ENCODE results near the gene OR2J3.

OR2J3 gene

DNA sequence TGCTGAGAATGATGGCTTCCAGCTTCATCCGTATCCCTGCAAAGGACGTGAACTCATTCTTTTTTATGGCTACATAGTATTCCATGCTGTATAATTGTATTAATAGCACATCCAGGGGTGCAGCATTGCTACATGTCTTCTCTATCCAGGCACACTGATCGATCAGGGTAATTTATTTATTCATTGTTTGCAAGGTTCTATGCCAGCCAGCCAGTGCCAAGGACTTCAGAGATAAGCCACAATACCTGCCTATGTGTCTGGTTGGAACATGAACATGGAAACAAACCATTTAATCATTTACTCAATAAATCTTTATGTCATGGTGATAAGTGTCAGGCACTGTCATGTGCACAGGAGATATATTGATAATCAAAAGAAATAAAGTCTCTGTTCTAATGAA lies 14.9 kb upstream of the OR2J3 start:
- DNase-seq, result no peak
- H2AFZ ChIP-seq (ENCODE audit: low read length), result no peak overlapping the region
- H3K9ac ChIP-seq (ENCODE audit: low read length), result no peak overlapping the region
- no peak overlapping the region for H3K4me2 ChIP-seq (ENCODE audit: low read depth, low read length)
- no peaks in the 10 kb centered on the region for H3K79me2 ChIP-seq (ENCODE audit: low read length)
- no peaks in the 10 kb centered on the region for H3K36me3 ChIP-seq (replicated peaks; ENCODE audit: insufficient read depth, low read length)
- no peak overlapping the region for H3K4me3 ChIP-seq (ENCODE audit: low read length)
- no peaks in the 10 kb centered on the region for H3K9me3 ChIP-seq (replicated peaks; ENCODE audit: insufficient read depth, low read length)
- no peak overlapping the region for H3K27ac ChIP-seq (ENCODE audit: low read length)
- no peaks in the 10 kb centered on the region for H4K20me1 ChIP-seq (ENCODE audit: insufficient read depth, low read length)
- H3K4me1 ChIP-seq (ENCODE audit: low read length), result no peaks in the 10 kb centered on the region
- no peaks in the 10 kb centered on the region for H3K9me2 ChIP-seq (replicated peaks; ENCODE audit: insufficient read depth, low read length)
- H3F3A ChIP-seq (ENCODE audit: insufficient read depth, low read length), result no peaks in the 10 kb centered on the region
- no peaks in the 10 kb centered on the region for H3K27me3 ChIP-seq (replicated peaks; ENCODE audit: insufficient read depth, low read length)
- TF ChIP-seq EZH2phosphoT487 (IDR thresholded peaks at IDR 0.05; ENCODE audit: low read length) (no peak), EZH2 (optimal IDR thresholded peaks at IDR 0.05; ENCODE audit: low read depth, low read length) (no peak)
- TF ChIP-seq, protein P1, sequence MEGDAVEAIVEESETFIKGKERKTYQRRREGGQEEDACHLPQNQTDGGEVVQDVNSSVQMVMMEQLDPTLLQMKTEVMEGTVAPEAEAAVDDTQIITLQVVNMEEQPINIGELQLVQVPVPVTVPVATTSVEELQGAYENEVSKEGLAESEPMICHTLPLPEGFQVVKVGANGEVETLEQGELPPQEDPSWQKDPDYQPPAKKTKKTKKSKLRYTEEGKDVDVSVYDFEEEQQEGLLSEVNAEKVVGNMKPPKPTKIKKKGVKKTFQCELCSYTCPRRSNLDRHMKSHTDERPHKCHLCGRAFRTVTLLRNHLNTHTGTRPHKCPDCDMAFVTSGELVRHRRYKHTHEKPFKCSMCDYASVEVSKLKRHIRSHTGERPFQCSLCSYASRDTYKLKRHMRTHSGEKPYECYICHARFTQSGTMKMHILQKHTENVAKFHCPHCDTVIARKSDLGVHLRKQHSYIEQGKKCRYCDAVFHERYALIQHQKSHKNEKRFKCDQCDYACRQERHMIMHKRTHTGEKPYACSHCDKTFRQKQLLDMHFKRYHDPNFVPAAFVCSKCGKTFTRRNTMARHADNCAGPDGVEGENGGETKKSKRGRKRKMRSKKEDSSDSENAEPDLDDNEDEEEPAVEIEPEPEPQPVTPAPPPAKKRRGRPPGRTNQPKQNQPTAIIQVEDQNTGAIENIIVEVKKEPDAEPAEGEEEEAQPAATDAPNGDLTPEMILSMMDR (IDR thresholded peaks at IDR 0.05; ENCODE audit: low read length), result no peak

DNA sequence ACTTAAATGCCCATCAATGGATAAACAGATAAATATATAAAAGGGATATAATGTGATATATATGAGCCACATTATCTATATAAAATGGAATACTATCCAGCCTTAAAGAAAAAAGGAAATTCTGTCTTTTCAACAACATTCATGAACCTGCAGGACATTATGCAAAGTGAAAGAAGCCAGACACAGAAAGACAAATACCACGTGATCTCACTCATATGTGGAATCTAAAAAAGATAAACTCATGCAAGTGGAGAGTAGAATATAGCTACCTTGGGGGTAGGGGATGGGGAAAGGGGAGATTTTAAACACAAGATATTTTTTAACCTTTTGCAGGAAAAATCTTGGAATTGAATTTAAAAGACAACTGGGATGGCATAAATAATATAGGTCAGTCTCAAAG lies 10.1 kb upstream of the OR2J3 start:
- H3K27ac ChIP-seq (ENCODE audit: low read length), result no peak overlapping the region
- no peaks in the 10 kb centered on the region for H3K27me3 ChIP-seq (replicated peaks; ENCODE audit: insufficient read depth, low read length)
- H3K9ac ChIP-seq (ENCODE audit: low read length), result no peak overlapping the region
- no peaks in the 10 kb centered on the region for H3K79me2 ChIP-seq (ENCODE audit: low read length)
- no peak overlapping the region for H2AFZ ChIP-seq (ENCODE audit: low read length)
- no peaks in the 10 kb centered on the region for H4K20me1 ChIP-seq (ENCODE audit: insufficient read depth, low read length)
- no peaks in the 10 kb centered on the region for H3K4me1 ChIP-seq (ENCODE audit: low read length)
- H3K4me2 ChIP-seq (ENCODE audit: low read depth, low read length), result no peak overlapping the region
- no peaks in the 10 kb centered on the region for H3K36me3 ChIP-seq (replicated peaks; ENCODE audit: insufficient read depth, low read length)
- TF ChIP-seq EZH2 (optimal IDR thresholded peaks at IDR 0.05; ENCODE audit: low read depth, low read length), result no peak
- TF ChIP-seq EZH2phosphoT487 (IDR thresholded peaks at IDR 0.05; ENCODE audit: low read length), result no peak
- TF ChIP-seq, protein P1 (IDR thresholded peaks at IDR 0.05; ENCODE audit: low read length), result no peak
- H3K9me2 ChIP-seq (replicated peaks; ENCODE audit: insufficient read depth, low read length), result no peaks in the 10 kb centered on the region
- no peaks in the 10 kb centered on the region for H3K9me3 ChIP-seq (replicated peaks; ENCODE audit: insufficient read depth, low read length)
- H3K4me3 ChIP-seq (ENCODE audit: low read length), result no peak overlapping the region
- no peak for DNase-seq
- H3F3A ChIP-seq (ENCODE audit: insufficient read depth, low read length), result no peaks in the 10 kb centered on the region

DNA sequence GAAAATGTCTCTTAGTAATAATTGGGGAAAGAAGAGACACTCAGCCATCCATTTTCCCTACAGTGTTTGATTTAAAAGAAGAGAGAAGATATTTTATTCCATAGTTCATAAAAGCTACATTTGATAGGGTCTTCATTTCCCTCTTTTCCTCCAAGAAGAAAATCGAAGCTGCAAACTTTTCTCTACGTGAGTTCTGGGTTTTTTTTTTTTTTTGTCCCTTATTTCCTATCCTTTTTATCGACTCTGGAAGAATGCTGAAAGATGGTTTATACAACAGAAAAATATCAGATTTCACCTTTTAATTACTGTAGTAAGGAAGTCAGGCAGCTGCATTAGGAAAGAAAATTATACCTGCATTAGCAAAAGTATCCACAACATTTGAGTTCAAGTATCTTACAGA lies 8.7 kb upstream of the OR2J3 start, which contains the start of gene OR2J1:
TSS of gene OR2J1 (plus strand) at position 301 of the 400 bp plus-strand sequence. CDS start 1,453 bp downstream, outside the sequence.
- no peak within 1 kb of the TSS for H3K4me3 ChIP-seq (ENCODE audit: low read length)
- H3K9ac ChIP-seq (ENCODE audit: low read length), result no peak within 1 kb of the TSS
- no peaks in the 10 kb centered on the region for H3K36me3 ChIP-seq (replicated peaks; ENCODE audit: insufficient read depth, low read length)
- H3K27me3 ChIP-seq (replicated peaks; ENCODE audit: insufficient read depth, low read length), result no peaks in the 10 kb centered on the region
- no peaks in the 10 kb centered on the region for H3K79me2 ChIP-seq (ENCODE audit: low read length)
- H3K4me2 ChIP-seq (ENCODE audit: low read depth, low read length), result no peak within 1 kb of the TSS
- TF ChIP-seq, protein P1 (IDR thresholded peaks at IDR 0.05; ENCODE audit: low read length), result no peak
- no peak for TF ChIP-seq EZH2 (optimal IDR thresholded peaks at IDR 0.05; ENCODE audit: low read depth, low read length)
- TF ChIP-seq EZH2phosphoT487 (IDR thresholded peaks at IDR 0.05; ENCODE audit: low read length), result no peak
- H3K9me3 ChIP-seq (replicated peaks; ENCODE audit: insufficient read depth, low read length), result no peaks in the 10 kb centered on the region
- no peaks in the 10 kb centered on the region for H3K4me1 ChIP-seq (ENCODE audit: low read length)
- no peaks in the 10 kb centered on the region for H3K9me2 ChIP-seq (replicated peaks; ENCODE audit: insufficient read depth, low read length)
- no peak within 1 kb of the TSS for H3K27ac ChIP-seq (ENCODE audit: low read length)
- H2AFZ ChIP-seq (ENCODE audit: low read length), result no peak within 1 kb of the TSS
- H4K20me1 ChIP-seq (ENCODE audit: insufficient read depth, low read length), result no peaks in the 10 kb centered on the region
- DNase-seq, result no peak
- no peaks in the 10 kb centered on the region for H3F3A ChIP-seq (ENCODE audit: insufficient read depth, low read length)
